GM12878 (cell line): Measurements from ENCODE around the gene MNT.

ENCODE experiments used
- CBX3 ChIP-seq: fragments of 200-600 bp; sonication (generic); IDR thresholded peaks from 2 replicates; pipeline ENCODE4 v1.6.1; 2016; ENCODE audit warnings: low read depth, borderline replicate concordance
- MYC ChIP-seq: IDR thresholded peaks from 2 replicates; pipeline ENCODE4 v1.6.1; 2011; ENCODE audit warnings: mild to moderate bottlenecking, low read length, moderate library complexity, inconsistent platforms; ENCODE audit not compliant: insufficient read depth, insufficient replicate concordance, insufficient read length, severe bottlenecking
- POLR2AphosphoS5 ChIP-seq: IDR thresholded peaks from 2 replicates; pipeline ENCODE4 v1.6.1; 2011; ENCODE audit warnings: mild to moderate bottlenecking, low read length, inconsistent platforms
- RFX5 ChIP-seq: IDR thresholded peaks from 2 replicates; pipeline ENCODE4 v1.6.1; 2011; ENCODE audit warnings: low read depth, low read length, improper control_type of control experiment
- ZBED1 ChIP-seq: IDR thresholded peaks from 2 replicates; pipeline ENCODE4 v1.6.1; 2016; ENCODE audit warnings: borderline replicate concordance
- TF ChIP-seq, protein P1 (sequence below), 3 experiments: IDR thresholded peaks in 2 of 3; conservative IDR thresholded peaks in 1 of 3; 2 replicates each; pipeline ENCODE4 v1.5.1; 2011; ENCODE audit warnings: low read depth in 3 of 3, low read length in 3 of 3, mild to moderate bottlenecking in 3 of 3, control low read depth in 2 of 3, moderate library complexity in 2 of 3, inconsistent platforms in 1 of 3, mixed read lengths in 1 of 3; ENCODE audit not compliant: control insufficient read depth in 2 of 3, insufficient read depth in 1 of 3; ENCODE audit errors: extremely low read depth in 1 of 3
- TF ChIP-seq, protein P2 (sequence below): IDR thresholded peaks from 2 replicates; pipeline ENCODE4 v1.6.1; 2012; ENCODE audit warnings: low read depth, low read length, improper control_type of control experiment

DNA sequence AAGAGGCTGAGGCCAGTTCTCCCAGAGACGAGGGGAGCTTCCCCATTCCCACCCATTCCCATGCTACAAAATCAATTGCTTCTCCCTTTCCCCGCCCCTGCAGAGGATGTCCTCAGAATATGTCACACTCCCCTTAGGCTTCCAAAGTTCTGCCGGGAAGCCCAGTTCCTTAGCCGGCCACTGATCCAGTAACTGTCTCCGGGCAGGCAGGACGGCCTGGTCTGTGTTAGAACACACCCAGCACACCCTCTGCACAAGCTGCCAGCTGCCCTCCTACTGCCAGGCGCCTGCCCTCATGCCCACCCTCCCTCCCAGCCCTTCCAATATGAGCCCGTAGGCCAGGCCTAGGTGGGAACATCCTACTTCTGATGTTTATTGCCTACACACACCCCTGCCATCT is 32.5 kb downstream of the MNT start:
- TF ChIP-seq, protein P1, sequence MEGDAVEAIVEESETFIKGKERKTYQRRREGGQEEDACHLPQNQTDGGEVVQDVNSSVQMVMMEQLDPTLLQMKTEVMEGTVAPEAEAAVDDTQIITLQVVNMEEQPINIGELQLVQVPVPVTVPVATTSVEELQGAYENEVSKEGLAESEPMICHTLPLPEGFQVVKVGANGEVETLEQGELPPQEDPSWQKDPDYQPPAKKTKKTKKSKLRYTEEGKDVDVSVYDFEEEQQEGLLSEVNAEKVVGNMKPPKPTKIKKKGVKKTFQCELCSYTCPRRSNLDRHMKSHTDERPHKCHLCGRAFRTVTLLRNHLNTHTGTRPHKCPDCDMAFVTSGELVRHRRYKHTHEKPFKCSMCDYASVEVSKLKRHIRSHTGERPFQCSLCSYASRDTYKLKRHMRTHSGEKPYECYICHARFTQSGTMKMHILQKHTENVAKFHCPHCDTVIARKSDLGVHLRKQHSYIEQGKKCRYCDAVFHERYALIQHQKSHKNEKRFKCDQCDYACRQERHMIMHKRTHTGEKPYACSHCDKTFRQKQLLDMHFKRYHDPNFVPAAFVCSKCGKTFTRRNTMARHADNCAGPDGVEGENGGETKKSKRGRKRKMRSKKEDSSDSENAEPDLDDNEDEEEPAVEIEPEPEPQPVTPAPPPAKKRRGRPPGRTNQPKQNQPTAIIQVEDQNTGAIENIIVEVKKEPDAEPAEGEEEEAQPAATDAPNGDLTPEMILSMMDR (IDR thresholded peaks at IDR 0.05 in 2 of 3, conservative IDR thresholded peaks at IDR 0.05 in 1 of 3; ENCODE audit: control insufficient read depth in 2 of 3, extremely low read depth in 1 of 3, insufficient read depth in 1 of 3, low read depth in 3 of 3, low read length in 3 of 3), result no peak
- TF ChIP-seq POLR2AphosphoS5 (no peak), MYC (no peak), CBX3 (no peak), ZBED1 (no peak), RFX5 (no peak)
- TF ChIP-seq, protein P2, sequence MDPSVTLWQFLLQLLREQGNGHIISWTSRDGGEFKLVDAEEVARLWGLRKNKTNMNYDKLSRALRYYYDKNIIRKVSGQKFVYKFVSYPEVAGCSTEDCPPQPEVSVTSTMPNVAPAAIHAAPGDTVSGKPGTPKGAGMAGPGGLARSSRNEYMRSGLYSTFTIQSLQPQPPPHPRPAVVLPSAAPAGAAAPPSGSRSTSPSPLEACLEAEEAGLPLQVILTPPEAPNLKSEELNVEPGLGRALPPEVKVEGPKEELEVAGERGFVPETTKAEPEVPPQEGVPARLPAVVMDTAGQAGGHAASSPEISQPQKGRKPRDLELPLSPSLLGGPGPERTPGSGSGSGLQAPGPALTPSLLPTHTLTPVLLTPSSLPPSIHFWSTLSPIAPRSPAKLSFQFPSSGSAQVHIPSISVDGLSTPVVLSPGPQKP, result no peak
